ENCODE data around the gene ACTA1.
"Not testable (repeated sequence)": the region's sequence is repeated elsewhere in the genome, so short reads cannot be mapped to it uniquely, and the experiment has no call there.

ACTA1 gene

DNA sequence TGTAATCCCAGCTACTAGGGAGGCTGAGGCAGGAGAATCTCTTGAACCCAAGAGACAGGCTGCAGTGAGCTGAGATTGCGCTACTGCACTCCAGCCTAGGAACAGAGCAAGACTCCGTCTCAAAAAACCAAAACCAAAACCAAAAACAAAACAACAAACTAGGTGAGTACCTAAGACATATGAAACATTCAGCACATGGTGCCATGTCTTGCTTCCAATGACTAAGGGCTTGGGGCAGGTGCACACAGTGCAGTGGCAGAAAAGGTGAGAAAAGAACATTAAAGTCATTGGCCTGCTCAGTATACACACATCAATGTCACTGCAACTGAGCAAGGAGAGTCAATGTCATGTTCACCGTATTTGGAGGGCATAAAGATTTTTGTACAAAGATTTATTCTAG lies 4.1 kb upstream of the ACTA1 start:
- no peak for DNase-seq

GRCh38 chr1:229437443-229437842 lies 3.5 kb upstream of the ACTA1 start:
- no peak for DNase-seq

GRCh38 chr1:229436201-229436600 lies 2.3 kb upstream of the ACTA1 start:
- DNase-seq: no peak

DNA sequence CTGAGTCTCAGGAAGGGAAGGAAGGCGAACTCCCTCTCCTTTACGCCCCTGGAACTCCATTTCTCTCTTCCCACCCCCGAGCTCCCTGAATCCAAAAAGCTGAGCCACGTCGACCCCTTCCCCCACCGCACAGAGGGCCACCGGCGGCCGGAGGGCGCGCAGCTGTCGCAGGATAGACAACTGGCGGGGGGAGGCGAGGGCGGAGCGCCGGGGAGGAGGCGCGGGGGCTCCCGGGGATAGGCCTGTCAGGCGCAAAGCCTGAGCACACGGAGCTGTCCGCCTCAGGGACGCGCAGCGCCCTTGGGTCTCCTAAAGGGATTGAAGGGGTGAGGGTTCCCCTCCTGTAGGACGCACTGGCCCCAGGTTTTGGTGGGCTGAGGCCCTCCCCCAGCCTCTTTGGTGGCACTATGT lies 752 bp upstream of the ACTA1 start:
- no peak for DNase-seq

DNA sequence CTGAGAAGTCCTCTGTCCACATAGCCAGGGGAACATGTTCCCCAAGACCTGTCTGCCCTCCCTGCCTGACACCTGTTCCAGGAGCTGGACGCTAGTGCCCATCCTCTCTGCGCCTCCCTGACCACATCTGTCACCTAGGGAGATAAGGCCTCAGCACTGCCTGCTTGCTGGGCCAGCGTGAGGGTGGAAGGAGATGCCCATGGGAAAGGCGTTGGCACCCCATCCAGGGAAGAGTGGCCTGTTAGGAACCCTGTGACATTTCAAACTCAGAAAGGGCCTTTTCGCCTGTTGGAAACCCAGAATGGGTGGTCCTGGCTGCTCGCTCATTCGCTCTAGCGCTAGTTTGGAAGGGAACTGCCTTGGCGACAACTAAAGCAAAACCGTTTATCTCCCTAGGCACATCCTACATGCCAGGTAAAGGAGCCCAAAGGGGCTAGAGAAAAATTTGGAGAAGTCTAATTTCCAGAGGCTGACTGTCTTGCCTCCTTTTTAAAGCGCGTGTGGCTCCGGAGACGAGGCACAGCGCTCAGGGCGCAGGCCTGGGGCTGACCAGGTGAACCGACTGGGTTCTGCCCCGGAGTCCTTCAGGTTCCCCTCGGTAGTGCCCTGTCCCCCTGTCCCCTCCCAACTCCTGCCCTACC lies 410 bp downstream of the ACTA1 start:
- no peak for DNase-seq

GRCh38 chr1:229432905-229433304 lies 989 bp downstream of the ACTA1 start:
- no peak for DNase-seq

DNA sequence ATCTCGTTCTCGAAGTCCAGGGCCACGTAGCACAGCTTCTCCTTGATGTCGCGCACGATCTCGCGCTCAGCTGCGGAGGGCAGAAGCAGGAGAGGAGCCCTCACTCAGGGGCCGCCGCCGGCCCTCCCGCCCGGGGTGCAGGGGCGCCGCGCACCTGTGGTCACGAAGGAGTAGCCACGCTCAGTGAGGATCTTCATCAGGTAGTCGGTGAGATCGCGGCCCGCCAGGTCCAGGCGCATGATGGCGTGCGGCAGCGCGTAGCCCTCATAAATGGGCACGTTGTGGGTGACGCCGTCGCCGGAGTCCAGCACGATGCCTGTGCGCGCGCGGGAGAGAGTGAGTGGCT lies 1.8 kb downstream of the ACTA1 start:
- DNase-seq: no peak

GRCh38 chr1:229431284-229432115 lies 2.4 kb downstream of the ACTA1 start:
- DNase-seq: no peak

DNA sequence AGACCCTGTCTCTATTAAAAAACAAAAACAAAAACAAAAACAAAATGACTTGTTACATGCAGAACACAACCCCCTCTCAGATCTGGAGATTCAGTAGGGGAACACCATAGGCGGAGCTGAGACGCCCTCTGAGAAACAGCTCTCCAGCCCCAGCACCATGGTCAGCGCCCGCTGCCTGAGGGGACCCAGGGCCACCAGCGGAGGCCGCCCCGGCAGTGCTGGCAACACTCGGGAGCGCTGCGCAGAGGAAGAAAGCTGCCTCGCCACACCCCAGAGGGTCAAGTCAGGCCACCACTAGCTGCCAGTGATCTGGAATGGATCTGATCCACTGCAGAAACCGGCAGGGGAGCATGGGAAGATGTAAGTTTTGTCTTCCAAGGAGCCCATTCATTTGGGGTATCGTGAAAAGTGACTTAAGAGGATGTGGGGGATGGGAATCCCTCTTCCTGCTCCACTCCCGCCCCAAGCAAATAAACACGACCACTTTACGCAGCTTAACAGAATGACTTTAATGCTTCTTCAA lies 3.1 kb downstream of the ACTA1 start:
- peak; percentile 38 for DNase-seq

DNA sequence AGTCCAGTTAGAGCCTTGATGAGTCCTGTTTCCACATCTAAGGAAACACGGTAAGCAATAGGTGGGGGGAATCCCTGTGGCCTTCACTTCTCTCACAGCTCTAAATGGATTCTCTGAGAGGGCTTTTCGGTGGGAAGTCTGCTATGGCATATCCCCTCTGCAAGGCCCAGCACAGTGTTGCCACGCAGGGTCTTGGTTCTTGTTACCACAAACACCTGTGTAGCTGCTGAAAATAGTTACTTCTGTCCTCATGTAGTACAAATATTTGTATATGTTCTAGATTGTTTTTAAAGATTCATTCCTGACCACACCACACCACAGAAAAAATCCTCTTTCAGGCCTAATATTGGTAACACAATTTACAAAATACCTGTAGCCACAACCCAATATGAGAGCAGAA lies 5.6 kb downstream of the ACTA1 start:
- DNase-seq: no peak

DNA sequence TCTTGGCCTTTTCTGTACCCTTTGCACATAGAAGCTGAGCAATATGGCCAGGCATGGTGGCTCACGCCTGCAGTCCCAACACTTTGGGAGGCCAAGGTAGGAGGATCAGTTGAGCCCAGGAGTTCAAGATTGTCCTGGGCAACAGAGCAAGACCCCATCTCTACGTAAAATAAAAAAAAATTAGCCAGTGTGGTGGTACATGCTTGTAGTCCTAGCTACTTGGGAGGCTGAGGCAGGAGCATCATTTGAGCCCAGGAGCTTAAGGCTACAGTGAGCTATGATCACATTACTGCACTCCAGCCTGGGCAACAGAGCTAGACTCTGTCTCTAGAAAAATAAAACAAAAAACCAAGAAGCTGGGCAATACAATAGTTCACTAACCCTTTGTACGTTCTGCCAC lies 6.3 kb downstream of the ACTA1 start:
- no peak for DNase-seq

DNA sequence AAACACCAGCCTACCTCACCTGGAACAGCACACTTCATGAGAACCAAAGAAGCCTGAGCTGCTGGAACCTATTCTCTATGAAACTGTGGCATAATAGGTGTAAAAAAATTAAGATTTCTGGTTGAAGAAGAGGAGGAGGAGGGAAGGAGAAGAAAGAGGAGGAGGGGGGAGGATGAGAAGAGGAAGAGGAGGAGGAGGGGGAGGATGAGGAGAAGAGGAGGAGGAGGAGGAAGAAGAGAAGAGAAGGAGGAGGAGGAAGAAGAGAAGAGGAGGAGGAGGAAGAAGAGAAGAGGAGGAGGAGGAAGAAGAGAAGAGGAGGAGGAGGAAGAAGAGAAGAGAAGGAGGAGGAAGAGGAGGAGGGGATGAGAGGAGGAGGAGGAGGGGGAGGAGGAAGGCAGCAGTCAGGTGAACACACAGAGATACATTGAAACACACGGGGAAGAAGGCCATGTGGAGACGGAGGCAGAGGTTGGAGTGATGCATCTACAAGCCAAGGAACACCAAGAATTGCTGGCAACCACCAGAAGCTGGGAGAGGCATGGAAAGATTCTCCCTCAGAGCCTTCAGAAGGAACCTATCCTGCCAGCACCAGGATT lies 8.2 kb downstream of the ACTA1 start:
- no peak for DNase-seq

- no peak for DNase-seq
Observed at GRCh38 chr1:229420765-229421164, 13.1 kb downstream of the ACTA1 start.

- no peak for DNase-seq
Observed at GRCh38 chr1:229420224-229420623, 13.7 kb downstream of the ACTA1 start.

- DNase-seq: not testable (repeated sequence)
Observed at GRCh38 chr1:229418586-229418985, 15.3 kb downstream of the ACTA1 start.

DNA sequence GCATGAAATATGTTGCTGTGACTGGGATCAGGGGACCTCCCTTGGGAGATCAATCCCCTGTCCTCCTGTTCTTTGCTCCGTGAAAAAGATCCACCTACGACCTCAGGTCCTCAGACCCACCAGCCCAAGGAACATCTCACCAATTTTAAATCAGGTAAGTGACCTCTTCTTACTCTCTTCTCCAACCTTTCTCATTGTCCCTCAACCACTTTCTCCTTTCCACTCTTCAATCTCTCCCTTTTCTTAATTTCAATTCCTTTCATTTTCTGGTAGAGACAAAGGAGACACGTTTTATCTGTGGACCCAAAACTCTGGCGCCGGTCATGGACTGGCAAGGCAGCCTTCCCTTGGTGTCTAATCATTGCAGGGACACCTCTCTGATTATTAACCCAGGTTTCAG lies 21.1 kb downstream of the ACTA1 start:
- DNase-seq: not testable (repeated sequence)

- no peak for DNase-seq
Observed at GRCh38 chr1:229412056-229412455, 21.8 kb downstream of the ACTA1 start.

- peak; percentile 21 for DNase-seq
Observed at GRCh38 chr1:229411434-229412055, 22.3 kb downstream of the ACTA1 start.

DNA sequence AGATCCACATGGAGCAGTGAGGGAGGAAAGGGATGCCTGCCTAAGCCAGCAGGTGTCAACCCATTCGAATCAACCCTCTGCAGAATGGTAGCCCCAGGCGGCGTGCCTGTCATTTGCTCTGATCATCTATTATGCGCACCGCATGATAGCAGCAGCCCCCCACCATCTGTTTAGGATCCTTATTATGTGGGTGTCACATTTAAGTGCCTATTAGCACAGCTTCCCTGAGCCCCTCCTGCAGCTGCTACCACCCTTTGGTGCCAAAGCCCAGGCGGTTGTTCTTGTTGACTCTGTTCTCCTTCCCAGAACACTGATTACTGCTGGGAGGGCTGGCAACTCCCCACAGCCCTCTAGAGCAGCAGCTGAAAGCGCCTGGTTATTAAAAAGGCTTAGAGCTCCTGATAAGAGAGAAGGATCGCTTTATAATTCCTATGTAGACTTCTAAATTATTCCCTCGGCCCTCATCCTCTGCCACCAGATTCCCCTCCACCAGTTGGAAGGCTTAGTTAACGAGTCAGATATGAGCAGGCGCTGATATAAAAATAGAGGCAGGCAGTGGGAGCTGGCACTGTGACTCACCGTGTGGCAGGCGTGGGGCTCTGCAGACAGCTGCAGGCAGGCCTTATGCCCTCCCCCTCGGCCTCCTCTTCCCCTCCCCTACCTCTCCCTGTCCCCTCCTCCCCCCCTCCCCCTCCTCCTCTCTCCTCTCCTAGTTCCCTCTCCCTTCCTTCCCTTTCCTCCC lies 23.0 kb downstream of the ACTA1 start:
- DNase-seq: peak; percentile 88

- DNase-seq: peak; percentile 69
Observed at GRCh38 chr1:229410370-229410691, 23.6 kb downstream of the ACTA1 start.

GRCh38 chr1:229409616-229410369 lies 24.1 kb downstream of the ACTA1 start:
- no peak for DNase-seq

DNA sequence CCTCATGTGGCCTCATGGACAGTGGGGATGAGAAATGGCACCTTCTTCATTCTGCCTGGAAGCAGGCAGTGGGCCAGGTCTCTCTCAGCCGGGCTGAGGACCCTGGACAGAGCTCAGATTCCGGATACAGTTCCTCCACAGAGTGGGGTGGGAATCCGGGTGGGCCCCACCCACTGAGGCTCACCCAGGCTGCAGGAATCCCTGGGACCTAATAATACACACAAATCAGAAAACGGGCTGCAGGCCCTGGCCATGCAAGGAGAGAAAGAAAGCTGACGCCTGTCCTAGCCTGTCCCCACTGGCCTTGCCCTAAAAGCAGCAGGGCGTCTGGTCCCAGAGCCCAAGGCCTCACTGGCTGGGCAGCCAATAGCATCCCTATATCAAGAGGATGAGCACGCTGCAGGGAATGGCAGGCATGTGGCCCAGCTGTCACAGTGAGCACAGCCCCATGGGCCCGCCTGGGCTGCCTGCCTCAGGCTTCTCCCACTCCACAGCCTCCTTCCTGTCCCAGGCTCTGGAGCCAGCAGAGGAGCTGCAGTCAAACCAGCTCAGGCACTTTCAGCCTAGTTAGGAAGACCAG lies 25.3 kb downstream of the ACTA1 start:
- DNase-seq: no peak
